Right lobe of liver (tissue), 4 donors: ENCODE measurements around the gene THEMIS.

Experiments
- CTCF ChIP-seq, 4 donors: fragments of 200-600 bp in 3 of 4; fragments of 450-650 bp in 1 of 4; IDR thresholded peaks; one replicate each; pipeline versions ENCODE4 v1.5.1 to v1.8.0; 2016 to 2022; ENCODE audit warnings: antibody characterized with exemption in 4 of 4, mild to moderate bottlenecking in 2 of 4
- POLR2A ChIP-seq: fragments of 450-650 bp; IDR thresholded peaks from one replicate; pipeline ENCODE4 v1.6.1; 2017; ENCODE audit warnings: antibody characterized with exemption, mild to moderate bottlenecking
- donor health status: DM: no; HTN: no; CAD: no.
- donor health status: DM: no; HTN: no; CAD: no.
- donor health status: DM: no; HTN: yes; CAD: no.

- TF ChIP-seq POLR2A (no peak), CTCF (IDR thresholded peaks at IDR 0.05) (no peak)
These were observed 92.9 kb downstream of the THEMIS start for GRCh38 chr6:127807806-127808517.
